NT2/D1 (cell line): Measurements from ENCODE around the gene KSR1.

Experiments
- DNase-seq: peaks from one replicate; pipeline ENCODE4 v3.0.0-alpha.2; 2011; ENCODE audit warnings: low read depth, low spot score
- H3K27me3 ChIP-seq: 2 replicates; pipeline ENCODE4 v1.6.0; 2011; ENCODE audit warnings: mild to moderate bottlenecking; ENCODE audit not compliant: insufficient read length, insufficient read depth
- H3K36me3 ChIP-seq: 2 replicates; pipeline ENCODE4 v1.6.1; 2011; ENCODE audit warnings: mild to moderate bottlenecking, low read length, mixed read lengths; ENCODE audit not compliant: insufficient read depth, insufficient read length
- H3K4me1 ChIP-seq: 2 replicates; pipeline ENCODE4 v1.5.1; 2011; ENCODE audit not compliant: insufficient read depth, insufficient read length
- H3K4me3 ChIP-seq: 2 replicates; pipeline ENCODE4 v1.5.1; 2011; ENCODE audit warnings: low read depth; ENCODE audit not compliant: insufficient read length
- H3K9ac ChIP-seq: 2 replicates; pipeline ENCODE4 v1.6.0; 2011; ENCODE audit warnings: low read depth; ENCODE audit not compliant: insufficient read length
- H3K9me3 ChIP-seq: 2 replicates; pipeline ENCODE4 v1.5.1; 2011; ENCODE audit warnings: mild to moderate bottlenecking, low read length; ENCODE audit not compliant: insufficient read depth
- SUZ12 ChIP-seq: IDR thresholded peaks from 2 replicates; pipeline ENCODE4 v1.6.1; 2011; ENCODE audit not compliant: insufficient read length, insufficient read depth; ENCODE audit errors: extremely low read depth
- YY1 ChIP-seq: IDR thresholded peaks from 2 replicates; pipeline ENCODE4 v1.6.1; 2011; ENCODE audit not compliant: insufficient read length, insufficient read depth
- ZNF274 ChIP-seq: IDR thresholded peaks from 2 replicates; pipeline ENCODE4 v1.6.1; 2011; ENCODE audit warnings: mild to moderate bottlenecking, low read depth, low read length

The KSR1 gene

GRCh38 chr17:27506348-27507218 lies 50.3 kb downstream of the KSR1 start:
- Histone ChIP-seq H3K9me3 (peaks cover 13% of the 10 kb centered on the region), H3K4me1 (peaks cover 4% of the 10 kb centered on the region), H3K27me3 (no peaks in the 10 kb centered on the region), H3K36me3 (peaks cover 3% of the 10 kb centered on the region), H3K4me3 (no peak overlapping the region), H3K9ac (no peak overlapping the region)
- peak; percentile 15 for DNase-seq
- TF ChIP-seq SUZ12 (no peak), ZNF274 (no peak), YY1 (no peak)

DNA sequence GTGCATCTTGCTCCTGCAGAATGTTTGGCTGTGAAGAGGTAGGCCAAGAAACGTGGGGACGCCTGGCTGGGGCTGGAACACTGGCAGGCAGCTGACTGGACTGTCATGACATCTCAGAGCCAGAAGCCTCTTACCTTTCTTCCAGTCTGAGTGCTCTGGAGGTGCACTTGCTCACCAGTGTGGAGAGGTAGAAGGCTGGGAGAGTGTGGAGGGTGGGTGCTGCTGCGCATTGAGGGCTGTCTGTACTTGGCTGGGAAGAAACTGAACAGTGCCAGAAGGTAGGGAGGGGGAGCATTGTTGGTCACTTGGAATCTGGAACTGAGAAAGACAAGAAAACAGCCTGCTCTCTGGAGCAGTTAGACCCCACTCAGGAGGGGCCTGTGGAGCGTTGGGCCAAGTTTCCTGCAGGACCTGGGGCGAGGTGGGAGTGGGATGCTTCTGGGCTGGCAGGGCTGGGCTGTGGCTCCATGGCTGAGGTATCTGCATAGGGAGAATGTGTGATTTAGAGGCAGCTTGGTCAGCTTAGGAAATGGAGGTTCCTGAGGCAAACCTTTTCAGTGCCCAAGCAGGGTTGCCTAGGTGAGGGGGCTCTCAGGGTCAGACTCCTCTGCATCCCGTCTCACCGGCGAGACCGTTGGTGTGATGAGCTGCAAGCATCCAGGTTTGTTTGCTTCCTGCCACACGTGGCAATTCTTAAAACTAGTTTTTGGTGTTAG lies 55.1 kb downstream of the KSR1 start:
- Histone ChIP-seq H3K4me3 (no peak overlapping the region), H3K36me3 (no peaks in the 10 kb centered on the region), H3K9me3 (no peaks in the 10 kb centered on the region), H3K9ac (no peak overlapping the region), H3K4me1 (no peaks in the 10 kb centered on the region), H3K27me3 (no peaks in the 10 kb centered on the region)
- no peak for TF ChIP-seq ZNF274
- no peak for TF ChIP-seq SUZ12
- TF ChIP-seq YY1, result no peak
- DNase-seq, result no peak

GRCh38 chr17:27512031-27512430 lies 55.8 kb downstream of the KSR1 start:
- no peak overlapping the region for H3K4me3 ChIP-seq
- no peaks in the 10 kb centered on the region for H3K9me3 ChIP-seq
- H3K36me3 ChIP-seq, result no peaks in the 10 kb centered on the region
- H3K4me1 ChIP-seq, result no peaks in the 10 kb centered on the region
- no peaks in the 10 kb centered on the region for H3K27me3 ChIP-seq
- no peak overlapping the region for H3K9ac ChIP-seq
- no peak for DNase-seq
- TF ChIP-seq SUZ12 (no peak), YY1 (no peak), ZNF274 (no peak)

- no peak for DNase-seq
- no peak overlapping the region for H3K9ac ChIP-seq
- no peak overlapping the region for H3K4me3 ChIP-seq
- TF ChIP-seq ZNF274 (no peak), YY1 (no peak), SUZ12 (no peak)
- no peaks in the 10 kb centered on the region for H3K4me1 ChIP-seq
- no peaks in the 10 kb centered on the region for H3K36me3 ChIP-seq
- no peaks in the 10 kb centered on the region for H3K9me3 ChIP-seq
- no peaks in the 10 kb centered on the region for H3K27me3 ChIP-seq
Measured at GRCh38 chr17:27512511-27513346, 56.5 kb downstream of the KSR1 start.

GRCh38 chr17:27513849-27514248 lies 57.6 kb downstream of the KSR1 start:
- DNase-seq, result no peak
- no peaks in the 10 kb centered on the region for H3K4me1 ChIP-seq

GRCh38 chr17:27514595-27515413 lies 58.6 kb downstream of the KSR1 start:
- Histone ChIP-seq H3K4me3 (no peak overlapping the region), H3K9ac (no peak overlapping the region), H3K27me3 (no peaks in the 10 kb centered on the region), H3K36me3 (no peaks in the 10 kb centered on the region), H3K4me1 (no peaks in the 10 kb centered on the region), H3K9me3 (no peaks in the 10 kb centered on the region)
- no peak for DNase-seq
- no peak for TF ChIP-seq SUZ12
- no peak for TF ChIP-seq YY1
- no peak for TF ChIP-seq ZNF274

More at GRCh38 chr17:27513849-27514248, 57.6 kb downstream of the KSR1 start:
- Histone ChIP-seq H3K9me3 (no peaks in the 10 kb centered on the region), H3K36me3 (no peaks in the 10 kb centered on the region), H3K4me3 (no peak overlapping the region), H3K27me3 (no peaks in the 10 kb centered on the region), H3K9ac (no peak overlapping the region)
- TF ChIP-seq SUZ12, result no peak
